ENCODE results near the gene CDK5RAP2.

DNA sequence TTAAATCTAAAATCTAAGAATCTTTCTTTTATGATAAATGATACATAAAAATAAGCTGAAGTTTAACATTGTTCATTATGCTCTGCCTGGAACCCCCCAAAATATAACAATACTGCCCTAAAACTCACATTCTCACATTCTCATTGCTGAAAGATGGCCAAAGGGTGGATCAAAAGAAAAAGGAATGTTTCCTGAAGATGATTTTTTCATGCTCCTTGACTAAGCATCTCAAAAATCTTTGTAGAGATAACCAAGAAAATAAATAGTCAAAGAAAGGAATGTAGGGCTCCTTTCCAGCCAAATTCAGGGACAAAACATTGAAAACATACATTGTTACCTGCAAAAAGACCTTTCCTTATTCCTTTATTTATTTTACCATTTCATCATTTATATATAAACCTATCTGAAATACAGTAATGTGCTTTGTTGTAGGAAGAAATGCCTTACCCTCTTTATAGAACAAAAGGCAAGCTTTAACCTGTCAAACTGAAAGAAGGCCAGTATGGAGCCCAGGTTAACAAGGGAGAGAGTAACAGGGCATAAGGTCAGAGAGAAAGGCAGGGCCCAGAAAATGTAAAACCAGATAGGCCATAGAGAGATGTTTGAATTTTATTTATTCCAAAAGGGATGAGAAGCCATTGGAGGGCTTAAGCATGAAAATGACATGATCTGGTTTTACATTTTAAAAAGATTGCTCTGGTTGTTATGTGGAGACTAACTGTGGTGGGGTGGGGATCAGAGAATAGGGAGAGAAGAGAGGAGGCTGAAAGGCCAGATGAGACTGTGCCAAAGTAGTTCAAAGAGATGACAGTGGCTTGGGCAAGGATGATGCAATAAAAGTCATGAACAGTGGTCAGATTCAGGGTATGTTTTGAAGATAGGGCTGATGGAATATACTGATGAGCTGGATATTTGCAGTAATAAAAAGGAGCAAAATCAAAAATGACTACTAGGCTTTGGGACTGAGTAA lies 37.3 kb upstream of the CDK5RAP2 start:
- TF ChIP-seq GATA3 (IDR thresholded peaks at IDR 0.05; ENCODE audit: low read depth, low read length): no peak
- no peak for TF ChIP-seq GATA2 (IDR thresholded peaks at IDR 0.05; ENCODE audit: low read depth, low read length)

Measured in SH-SY5Y (cell line).